Natural killer cell (primary cell): ENCODE results near the gene FBRS. TPM values are rescaled to one million over a fixed set of nuclear protein-coding genes. Genes with fewer than 3 reads are reported as not detected.
A peak's percentile ranks its signal among the peaks of the same experiment; 100 is the strongest.
"Not testable (repeated sequence)": the region's sequence is repeated elsewhere in the genome, so short reads cannot be mapped to it uniquely, and the experiment has no call there.

Experiments used
- ATAC-seq, 3 donors: fragments of 150-1000 bp in 2 of 3; fragments of 200-7000 bp in 1 of 3; cut with Tn5 transposase; 1 replicate in 1 of 3; 2 replicates in 2 of 3; pipeline ENCODE4 v1.10.0; 2021; ENCODE audit warnings: mild to moderate bottlenecking in 2 of 3, moderate library complexity in 2 of 3
- DNase-seq, 2 donors: peaks; one replicate each; pipeline versions ENCODE4 v3.0.0 to v3.0.0-alpha.2; 2013 to 2021; ENCODE audit warnings: mixed read lengths in 1 of 2
- H3K27ac ChIP-seq: one replicate; pipeline ENCODE4 v1.5.1; 2013; ENCODE audit warnings: mild to moderate bottlenecking, low read length
- H3K27me3 ChIP-seq: one replicate; pipeline ENCODE4 v1.6.1; 2013; ENCODE audit warnings: low read length; ENCODE audit not compliant: control insufficient read depth, insufficient read depth
- H3K36me3 ChIP-seq: one replicate; pipeline ENCODE4 v1.6.1; 2013; ENCODE audit warnings: low read length; ENCODE audit not compliant: control insufficient read depth, insufficient read depth
- H3K4me1 ChIP-seq: one replicate; pipeline ENCODE4 v1.6.1; 2013; ENCODE audit warnings: low read length; ENCODE audit not compliant: control insufficient read depth, insufficient read depth
- H3K4me3 ChIP-seq: one replicate; pipeline ENCODE4 v1.5.1; 2013; ENCODE audit warnings: low read length
- H3K9me3 ChIP-seq: one replicate; pipeline ENCODE4 v1.6.1; 2013; ENCODE audit warnings: low read length; ENCODE audit not compliant: control insufficient read depth, insufficient read depth
- H3K27ac Mint-ChIP-seq, 2 donors: one replicate each; pipeline ENCODE4 v1.8.0; 2022; ENCODE audit warnings: mild to moderate bottlenecking in 2 of 2, mixed read lengths in 2 of 2, moderate library complexity in 1 of 2
- H3K27me3 Mint-ChIP-seq, 2 donors: one replicate each; pipeline ENCODE4 v1.8.0; 2022; ENCODE audit warnings: low read depth in 2 of 2, mixed read lengths in 2 of 2
- H3K36me3 Mint-ChIP-seq: one replicate; pipeline ENCODE4 v1.8.0; 2022; ENCODE audit warnings: mixed read lengths
- H3K4me1 Mint-ChIP-seq, 2 donors: one replicate each; pipeline ENCODE4 v1.8.0; 2022; ENCODE audit warnings: mixed read lengths in 2 of 2
- H3K4me3 Mint-ChIP-seq: one replicate; pipeline ENCODE4 v1.8.0; 2022; ENCODE audit warnings: mild to moderate bottlenecking, moderate library complexity, mixed read lengths
- H3K9me3 Mint-ChIP-seq, 2 donors: one replicate each; pipeline ENCODE4 v1.8.0; 2022; ENCODE audit warnings: mixed read lengths in 2 of 2
- WGBS: methylation state at CpG from one replicate; pipeline ENCODE4 v1.1.7; 2013; ENCODE audit warnings: missing lambda C conversion rate; ENCODE audit not compliant: insufficient coverage; 5-methylcytosine and 5-hydroxymethylcytosine counted together
- intact Hi-C: fragments of 100-400 bp; cut with micrococcal nuclease; formaldehyde crosslinking; loops from one replicate; pipeline ENCODE4 v1.14.2; 2022
- total RNA-seq, 4 donors: library from RNA; stranded (reverse); fragments of 120-200 nt in 1 of 4; gene quantifications; one replicate each; pipeline versions ENCODE4 v1.2.3 to v1.2.4, GENCODE V29; 2013 to 2022
- TF ChIP-seq, protein P1 (sequence below): fragments of 200-600 bp; IDR thresholded peaks from one replicate; pipeline ENCODE4 v1.8.0; 2022; ENCODE audit warnings: antibody characterized with exemption

Gene FBRS
- total RNA-seq, 3 donors from 2014 or later (not counting 1 experiment from before 2014, with no cell fraction given), result 158 to 182 (median 172) TPM

GRCh38 chr16:30699615-30700099 is 41.4 kb downstream of the FBRS start:
- TF ChIP-seq, protein P1, sequence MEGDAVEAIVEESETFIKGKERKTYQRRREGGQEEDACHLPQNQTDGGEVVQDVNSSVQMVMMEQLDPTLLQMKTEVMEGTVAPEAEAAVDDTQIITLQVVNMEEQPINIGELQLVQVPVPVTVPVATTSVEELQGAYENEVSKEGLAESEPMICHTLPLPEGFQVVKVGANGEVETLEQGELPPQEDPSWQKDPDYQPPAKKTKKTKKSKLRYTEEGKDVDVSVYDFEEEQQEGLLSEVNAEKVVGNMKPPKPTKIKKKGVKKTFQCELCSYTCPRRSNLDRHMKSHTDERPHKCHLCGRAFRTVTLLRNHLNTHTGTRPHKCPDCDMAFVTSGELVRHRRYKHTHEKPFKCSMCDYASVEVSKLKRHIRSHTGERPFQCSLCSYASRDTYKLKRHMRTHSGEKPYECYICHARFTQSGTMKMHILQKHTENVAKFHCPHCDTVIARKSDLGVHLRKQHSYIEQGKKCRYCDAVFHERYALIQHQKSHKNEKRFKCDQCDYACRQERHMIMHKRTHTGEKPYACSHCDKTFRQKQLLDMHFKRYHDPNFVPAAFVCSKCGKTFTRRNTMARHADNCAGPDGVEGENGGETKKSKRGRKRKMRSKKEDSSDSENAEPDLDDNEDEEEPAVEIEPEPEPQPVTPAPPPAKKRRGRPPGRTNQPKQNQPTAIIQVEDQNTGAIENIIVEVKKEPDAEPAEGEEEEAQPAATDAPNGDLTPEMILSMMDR, result no peak
- DNase-seq, result no peak
- 57% methylated on average over 8 of the region's 8 CpGs for WGBS
- Histone ChIP-seq H3K4me3 (peak overlapping the region; percentile 89), H3K9me3 (no peaks in the 10 kb centered on the region), H3K27ac (peak overlapping the region; percentile 99), H3K4me1 (peaks cover 19% of the 10 kb centered on the region), H3K36me3 (peaks cover 39% of the 10 kb centered on the region), H3K27me3 (no peaks in the 10 kb centered on the region)
- Mint-ChIP-seq H3K27ac (peak overlapping the region; percentile 98 to 100), H3K36me3 (no peaks in the 10 kb centered on the region), H3K4me3 (peak overlapping the region; percentile 94), H3K9me3 (no peaks in the 10 kb centered on the region), H3K4me1 (peaks cover 31 to 40% of the 10 kb centered on the region in 2 donors), H3K27me3 (no peaks in the 10 kb centered on the region)
- no peak for ATAC-seq
- intact Hi-C loops, result loop anchor here (5.0 to 10.0 kb wide), 3 partner anchors 48 to 223 kb away; partner anchors contain the start of genes FBXL19 and PHKG2

GRCh38 chr16:30700491-30700890 is 42.3 kb downstream of the FBRS start:
- Histone ChIP-seq H3K27ac (no peak overlapping the region), H3K9me3 (no peaks in the 10 kb centered on the region), H3K4me3 (no peak overlapping the region), H3K27me3 (no peaks in the 10 kb centered on the region), H3K4me1 (peaks cover 19% of the 10 kb centered on the region), H3K36me3 (peaks cover 46% of the 10 kb centered on the region)
- ATAC-seq (no peak), DNase-seq (no peak)
- peaks cover 31 to 40% of the 10 kb centered on the region in 2 donors for H3K4me1 Mint-ChIP-seq
- H3K27ac Mint-ChIP-seq, result peak overlapping the region; percentile 98 to 100
- no peaks in the 10 kb centered on the region for H3K36me3 Mint-ChIP-seq
- no peaks in the 10 kb centered on the region for H3K9me3 Mint-ChIP-seq
- WGBS, result 95% methylated on average over 9 of the region's 9 CpGs
- intact Hi-C loops, result no loop called here
- TF ChIP-seq, protein P1, result no peak
- peak overlapping the region; percentile 94 for H3K4me3 Mint-ChIP-seq
- no peaks in the 10 kb centered on the region for H3K27me3 Mint-ChIP-seq

DNA sequence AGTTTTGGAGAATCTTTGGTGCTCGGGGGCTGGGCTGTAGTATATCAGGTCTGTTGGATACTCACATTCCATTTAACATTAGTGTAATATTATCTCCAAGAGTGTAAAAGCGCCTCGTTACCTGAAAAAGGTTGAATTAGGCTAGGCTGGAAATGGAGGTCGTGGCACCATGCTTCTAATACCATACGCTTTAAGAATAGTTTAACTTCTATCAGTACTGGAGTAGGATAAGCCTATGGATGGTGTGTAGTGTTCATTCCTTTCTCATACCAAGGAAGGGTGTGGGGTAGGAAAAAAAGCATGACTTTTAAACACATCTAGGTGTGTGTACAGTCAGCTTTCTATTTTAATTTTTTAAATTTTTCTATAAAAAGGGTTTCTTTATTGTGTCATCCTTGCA is 42.7 kb downstream of the FBRS start:
- Histone ChIP-seq H3K27ac (no peak overlapping the region), H3K4me3 (no peak overlapping the region), H3K36me3 (peaks cover 50% of the 10 kb centered on the region), H3K4me1 (peaks cover 19% of the 10 kb centered on the region), H3K27me3 (no peaks in the 10 kb centered on the region), H3K9me3 (no peaks in the 10 kb centered on the region)
- ATAC-seq (no peak), DNase-seq (no peak)
- Mint-ChIP-seq H3K27ac (no peak overlapping the region), H3K9me3 (no peaks in the 10 kb centered on the region), H3K4me3 (peak overlapping the region; percentile 35), H3K4me1 (peaks cover 31 to 40% of the 10 kb centered on the region in 2 donors), H3K27me3 (no peaks in the 10 kb centered on the region), H3K36me3 (no peaks in the 10 kb centered on the region)
- WGBS, result no CpG with 5 or more reads among the region's 5 CpGs
- TF ChIP-seq, protein P1, result no peak
- intact Hi-C loops, result no loop called here

GRCh38 chr16:30703071-30703470 is 44.8 kb downstream of the FBRS start:
- ATAC-seq, result not testable (repeated sequence)

More at GRCh38 chr16:30703071-30703470, 44.8 kb downstream of the FBRS start:
- Mint-ChIP-seq H3K4me1 (peaks cover 21 to 29% of the 10 kb centered on the region in 2 donors), H3K36me3 (peaks cover 15% of the 10 kb centered on the region)
- intact Hi-C loops, H3K27me3 Mint-ChIP-seq, H3K27me3 ChIP-seq, H3K4me3 ChIP-seq, H3K9me3 Mint-ChIP-seq, DNase-seq, H3K9me3 ChIP-seq, H3K27ac Mint-ChIP-seq, H3K27ac ChIP-seq, H3K4me3 Mint-ChIP-seq: not testable (repeated sequence)
- Histone ChIP-seq H3K36me3 (peaks cover 71% of the 10 kb centered on the region), H3K4me1 (peaks cover 11% of the 10 kb centered on the region)
- 97% methylated on average over 11 of the region's 12 CpGs for WGBS
